Erythroblast (primary cell): ENCODE results near the gene PRAMEF11.

Experiments
- GATA1 ChIP-seq: IDR thresholded peaks from 2 replicates; pipeline ENCODE4 v1.6.1; 2011; ENCODE audit warnings: low read depth, mild to moderate bottlenecking, control low read depth, low read length, moderate library complexity
- POLR2A ChIP-seq: IDR thresholded peaks from 2 replicates; pipeline ENCODE4 v1.6.1; 2011; ENCODE audit warnings: mild to moderate bottlenecking, low read length

- TF ChIP-seq POLR2A (no peak), GATA1 (no peak)
Observed at GRCh38 chr1:12851779-12852178, 20.6 kb upstream of the PRAMEF11 start.
